HepG2 (cell line): ENCODE data around the gene NFIL3. TPM values are rescaled to one million over a fixed set of nuclear protein-coding genes. Genes with fewer than 3 reads are reported as not detected.

Source experiments
- AGO1 ChIP-seq: fragments of 200-400 bp; formaldehyde crosslinking; IDR thresholded peaks from 2 replicates; pipeline ENCODE4 v1.6.1; 2017; ENCODE audit warnings: mild to moderate bottlenecking, low read depth, low read length, moderate library complexity; ENCODE audit not compliant: poor library complexity, severe bottlenecking
- BCL6 ChIP-seq: IDR thresholded peaks from 2 replicates; pipeline ENCODE4 v1.6.1; 2016; ENCODE audit warnings: missing genetic modification reagents, missing compliant biosample characterization
- CAMTA2 ChIP-seq: sonication (generic); formaldehyde crosslinking; IDR thresholded peaks from 2 replicates; pipeline ENCODE4 v1.4.0; 2020; ENCODE audit warnings: mild to moderate bottlenecking, missing genetic modification reagents, borderline replicate concordance
- FUBP1 ChIP-seq: sonication (generic); formaldehyde crosslinking; IDR thresholded peaks from 2 replicates; pipeline ENCODE4 v1.5.1; 2020; ENCODE audit warnings: missing genetic modification reagents, mild to moderate bottlenecking, borderline replicate concordance
- HDAC1 ChIP-seq: sonication (generic); formaldehyde crosslinking; IDR thresholded peaks from 2 replicates; pipeline ENCODE4 v1.5.1; 2020; ENCODE audit warnings: mild to moderate bottlenecking, missing genetic modification reagents
- SNAI1 ChIP-seq: sonication (generic); formaldehyde crosslinking; IDR thresholded peaks from 2 replicates; pipeline ENCODE4 v1.5.0; 2020; ENCODE audit warnings: mild to moderate bottlenecking, missing genetic modification reagents, borderline replicate concordance
- ZFP1 ChIP-seq: IDR thresholded peaks from 2 replicates; pipeline ENCODE4 v1.6.1; 2016
- ZMAT5 ChIP-seq: sonication (generic); formaldehyde crosslinking; IDR thresholded peaks from 2 replicates; pipeline ENCODE4 v1.5.0; 2020; ENCODE audit warnings: mild to moderate bottlenecking, low read depth, missing genetic modification reagents, borderline replicate concordance
- ZMYM2 ChIP-seq: sonication (generic); formaldehyde crosslinking; IDR thresholded peaks from 2 replicates; pipeline ENCODE4 v1.8.0; 2022; ENCODE audit warnings: mild to moderate bottlenecking, missing genetic modification reagents
- ZNF232 ChIP-seq: sonication (generic); formaldehyde crosslinking; IDR thresholded peaks from 2 replicates; pipeline ENCODE4 v1.4.0; 2020; ENCODE audit warnings: missing genetic modification reagents, borderline replicate concordance
- ZNF543 ChIP-seq: sonication (generic); formaldehyde crosslinking; IDR thresholded peaks from 2 replicates; pipeline ENCODE4 v1.4.0; 2020; ENCODE audit warnings: mild to moderate bottlenecking, missing genetic modification reagents
- ZNF83 ChIP-seq: sonication (generic); formaldehyde crosslinking; IDR thresholded peaks from 2 replicates; pipeline ENCODE4 v1.4.0; 2020; ENCODE audit warnings: missing genetic modification reagents, mild to moderate bottlenecking, borderline replicate concordance
- polyA plus RNA-seq, 8 experiments: library from polyadenylated mRNA; depleted of rRNA in 3 of 8; stranded (reverse) in 7 of 8; unstranded in 1 of 8; fragments of >200 nt; fragmentation: Illumina TruSeq in 4 of 8; extraction: Trizol in 4 of 8; gene quantifications; 2 replicates each; pipeline versions ENCODE4 v1.2.1 to v1.2.3, GENCODE V29; 2011 to 2016; ENCODE audit warnings: low read depth in 4 of 8, missing spikeins in 1 of 8, mixed read lengths in 1 of 8; ENCODE audit not compliant: insufficient read depth in 1 of 8
- total RNA-seq, 5 experiments: library from RNA; depleted of rRNA; stranded (reverse); fragments of >200 nt; fragmentation: Illumina TruSeq; extraction: Trizol; gene quantifications; 2 replicates each; pipeline ENCODE4 v1.2.3, GENCODE V29; 2016; ENCODE audit warnings: low read depth in 1 of 5
- TF ChIP-seq, protein P1 (sequence below): sonication (generic); formaldehyde crosslinking; IDR thresholded peaks from 2 replicates; pipeline ENCODE4 v1.5.1; 2020; ENCODE audit warnings: missing genetic modification reagents, mild to moderate bottlenecking, borderline replicate concordance
- TF ChIP-seq, protein P2 (sequence below), 2 experiments: sonication (generic) in 1 of 2; formaldehyde crosslinking in 1 of 2; IDR thresholded peaks; 2 replicates each; pipeline versions ENCODE4 v1.6.1 to v1.9.0; 2014 to 2022; ENCODE audit warnings: antibody characterized with exemption in 1 of 2, borderline replicate concordance in 1 of 2, inconsistent platforms in 1 of 2, low read depth in 1 of 2, missing genetic modification reagents in 1 of 2
- TF ChIP-seq, protein P3 (sequence below): sonication (generic); formaldehyde crosslinking; IDR thresholded peaks from 2 replicates; pipeline ENCODE4 v1.4.0; 2020; ENCODE audit warnings: mild to moderate bottlenecking, missing genetic modification reagents
- TF ChIP-seq, protein P4 (sequence below): IDR thresholded peaks from 2 replicates; pipeline ENCODE4 v1.6.1; 2012; ENCODE audit warnings: inconsistent platforms

The NFIL3 gene
- total and polyA plus RNA-seq, 2 of the 13 experiments (the other 11 are each of a cell fraction or from before 2014, with no cell fraction given) = 46.6 to 54.2 TPM

GRCh38 chr9:91422758-91423711, 597 bp downstream of the NFIL3 start (continued):
- TF ChIP-seq FUBP1 (CRISPR knock-in tag) (no peak), ZMYM2 (CRISPR knock-in tag) (no peak), BCL6 (CRISPR knock-in tag) (peak; percentile 22; the same call in 1 of the 2 replicates), SNAI1 (CRISPR knock-in tag) (no peak), HDAC1 (no peak), ZNF543 (CRISPR knock-in tag) (0 out of 2 replicates have a peak, but pooled peaks have one; percentile 6), CAMTA2 (CRISPR knock-in tag) (no peak), AGO1 (no peak), ZFP1 (CRISPR knock-in tag) (no peak), ZNF83 (CRISPR knock-in tag) (no peak), ZMAT5 (CRISPR knock-in tag) (no peak), ZNF232 (CRISPR knock-in tag) (no peak; the same call in 1 of the 2 replicates)
- TF ChIP-seq, protein P1, sequence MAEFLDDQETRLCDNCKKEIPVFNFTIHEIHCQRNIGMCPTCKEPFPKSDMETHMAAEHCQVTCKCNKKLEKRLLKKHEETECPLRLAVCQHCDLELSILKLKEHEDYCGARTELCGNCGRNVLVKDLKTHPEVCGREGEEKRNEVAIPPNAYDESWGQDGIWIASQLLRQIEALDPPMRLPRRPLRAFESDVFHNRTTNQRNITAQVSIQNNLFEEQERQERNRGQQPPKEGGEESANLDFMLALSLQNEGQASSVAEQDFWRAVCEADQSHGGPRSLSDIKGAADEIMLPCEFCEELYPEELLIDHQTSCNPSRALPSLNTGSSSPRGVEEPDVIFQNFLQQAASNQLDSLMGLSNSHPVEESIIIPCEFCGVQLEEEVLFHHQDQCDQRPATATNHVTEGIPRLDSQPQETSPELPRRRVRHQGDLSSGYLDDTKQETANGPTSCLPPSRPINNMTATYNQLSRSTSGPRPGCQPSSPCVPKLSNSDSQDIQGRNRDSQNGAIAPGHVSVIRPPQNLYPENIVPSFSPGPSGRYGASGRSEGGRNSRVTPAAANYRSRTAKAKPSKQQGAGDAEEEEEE (CRISPR knock-in tag) = no peak
- TF ChIP-seq, protein P2, sequence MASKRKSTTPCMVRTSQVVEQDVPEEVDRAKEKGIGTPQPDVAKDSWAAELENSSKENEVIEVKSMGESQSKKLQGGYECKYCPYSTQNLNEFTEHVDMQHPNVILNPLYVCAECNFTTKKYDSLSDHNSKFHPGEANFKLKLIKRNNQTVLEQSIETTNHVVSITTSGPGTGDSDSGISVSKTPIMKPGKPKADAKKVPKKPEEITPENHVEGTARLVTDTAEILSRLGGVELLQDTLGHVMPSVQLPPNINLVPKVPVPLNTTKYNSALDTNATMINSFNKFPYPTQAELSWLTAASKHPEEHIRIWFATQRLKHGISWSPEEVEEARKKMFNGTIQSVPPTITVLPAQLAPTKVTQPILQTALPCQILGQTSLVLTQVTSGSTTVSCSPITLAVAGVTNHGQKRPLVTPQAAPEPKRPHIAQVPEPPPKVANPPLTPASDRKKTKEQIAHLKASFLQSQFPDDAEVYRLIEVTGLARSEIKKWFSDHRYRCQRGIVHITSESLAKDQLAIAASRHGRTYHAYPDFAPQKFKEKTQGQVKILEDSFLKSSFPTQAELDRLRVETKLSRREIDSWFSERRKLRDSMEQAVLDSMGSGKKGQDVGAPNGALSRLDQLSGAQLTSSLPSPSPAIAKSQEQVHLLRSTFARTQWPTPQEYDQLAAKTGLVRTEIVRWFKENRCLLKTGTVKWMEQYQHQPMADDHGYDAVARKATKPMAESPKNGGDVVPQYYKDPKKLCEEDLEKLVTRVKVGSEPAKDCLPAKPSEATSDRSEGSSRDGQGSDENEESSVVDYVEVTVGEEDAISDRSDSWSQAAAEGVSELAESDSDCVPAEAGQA (IDR thresholded peaks at IDR 0.05; ENCODE audit: low read depth) = no peak
- TF ChIP-seq, protein P2 (CRISPR knock-in tag; IDR thresholded peaks at IDR 0.05; ENCODE audit: borderline replicate concordance) = no peak
- TF ChIP-seq, protein P3, sequence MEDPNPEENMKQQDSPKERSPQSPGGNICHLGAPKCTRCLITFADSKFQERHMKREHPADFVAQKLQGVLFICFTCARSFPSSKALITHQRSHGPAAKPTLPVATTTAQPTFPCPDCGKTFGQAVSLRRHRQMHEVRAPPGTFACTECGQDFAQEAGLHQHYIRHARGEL (CRISPR knock-in tag) = no peak
- TF ChIP-seq, protein P4, sequence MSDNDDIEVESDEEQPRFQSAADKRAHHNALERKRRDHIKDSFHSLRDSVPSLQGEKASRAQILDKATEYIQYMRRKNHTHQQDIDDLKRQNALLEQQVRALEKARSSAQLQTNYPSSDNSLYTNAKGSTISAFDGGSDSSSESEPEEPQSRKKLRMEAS = peak; percentile 2; the same call in 1 of the 2 replicates
